Fibroblast of the aortic adventitia (primary cell): ENCODE measurements around the gene KCNMB4. TPM values are rescaled to one million over a fixed set of nuclear protein-coding genes. Genes with fewer than 3 reads are reported as not detected.

Source experiments
- DNase-seq: peaks from one replicate; pipeline ENCODE4 v3.0.0-alpha.2; 2010; ENCODE audit warnings: low read depth
- H3K4me3 ChIP-seq: 2 replicates; pipeline ENCODE4 v1.5.1; 2011; ENCODE audit warnings: low read depth, mild to moderate bottlenecking, control low read depth, low read length, moderate library complexity
- CTCF ChIP-seq: IDR thresholded peaks from 2 replicates; pipeline ENCODE4 v1.5.1; 2011; ENCODE audit warnings: mild to moderate bottlenecking, low read length, control low read depth, inconsistent platforms; ENCODE audit not compliant: insufficient read depth
- small RNA-seq: library from RNA; depleted of rRNA; stranded (forward); fragments of <200 nt; gene quantifications from one replicate; pipeline ENCODE3, GENCODE V24; 2012
- total RNA-seq: library from RNA; depleted of rRNA; stranded (reverse); fragments of >200 nt; gene quantifications from 2 replicates; pipeline ENCODE4 v1.2.3, GENCODE V29; 2012; ENCODE audit warnings: low replicate concordance

Gene KCNMB4
- total RNA-seq, 1 donor = 2.0 TPM

- no peak overlapping the region for H3K4me3 ChIP-seq
- no peak for DNase-seq
- TF ChIP-seq CTCF = no peak
Observed at GRCh38 chr12:70466753-70467152, 100.7 kb downstream of the KCNMB4 start.

GRCh38 chr12:70467476-70467875 lies 101.4 kb downstream of the KCNMB4 start:
- no peak for DNase-seq
- no peak for TF ChIP-seq CTCF
- H3K4me3 ChIP-seq = no peak overlapping the region

- no peak for DNase-seq
- H3K4me3 ChIP-seq = no peak overlapping the region
- TF ChIP-seq CTCF = no peak
Observed at GRCh38 chr12:70467918-70468733, 102.0 kb downstream of the KCNMB4 start.

- DNase-seq = no peak
- no peak for TF ChIP-seq CTCF
- no peak overlapping the region for H3K4me3 ChIP-seq
Observed at GRCh38 chr12:70468741-70469140, 102.7 kb downstream of the KCNMB4 start.

DNA sequence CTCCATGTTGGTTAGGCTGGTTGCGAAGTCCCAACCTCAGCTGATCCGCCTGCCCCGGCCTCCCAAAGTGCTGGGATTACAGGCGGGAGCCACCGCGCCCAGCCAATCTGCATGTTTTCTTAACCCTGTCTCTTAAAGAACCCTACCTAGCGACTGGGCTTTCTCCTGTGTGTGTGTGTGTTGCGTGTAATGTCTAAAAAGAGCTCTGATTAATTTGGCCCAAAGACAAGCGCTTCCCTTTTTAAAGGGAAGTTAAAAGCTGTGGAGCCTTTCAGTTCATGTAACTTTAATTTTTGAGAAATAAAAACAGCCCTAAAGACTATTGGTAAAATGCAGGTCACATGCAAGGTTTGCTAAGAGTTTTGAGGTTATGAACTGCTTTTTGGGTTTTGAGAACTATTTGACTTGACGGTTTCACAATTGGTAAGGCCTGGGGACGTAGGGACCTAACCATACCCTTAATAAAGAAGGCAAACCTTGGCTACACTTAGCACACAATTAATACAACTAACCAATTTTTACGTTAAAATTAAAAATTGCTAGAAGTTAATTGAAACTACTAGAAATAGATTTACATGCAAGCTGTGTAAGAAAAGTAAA lies 103.2 kb downstream of the KCNMB4 start:
- no peak for DNase-seq
- TF ChIP-seq CTCF = no peak

GRCh38 chr12:70482764-70483163 lies 116.7 kb downstream of the KCNMB4 start:
- no peak overlapping the region for H3K4me3 ChIP-seq

More for the DNA sequence above, 103.2 kb downstream of the KCNMB4 start:
- no peak overlapping the region for H3K4me3 ChIP-seq

More at GRCh38 chr12:70482764-70483163, 116.7 kb downstream of the KCNMB4 start:
- no peak for DNase-seq
- no peak for TF ChIP-seq CTCF

Small RNA genes within 50 kb of the gene (small RNA-seq; reads per million reads assigned to genes)
- gene RNU4-65P = not detected

Other genes starting within 250 kb of the KCNMB4 start
- gene CNOT2, start 122.9 kb upstream of the KCNMB4 start, total RNA-seq = 58.9 and 135 TPM in 2 replicates